K562 (cell line): ENCODE measurements around the gene UBASH3B. TPM values are rescaled to one million over a fixed set of nuclear protein-coding genes. Genes with fewer than 3 reads are reported as not detected.

Source experiments
- KAT2B ChIP-seq: IDR thresholded peaks from one replicate; pipeline ENCODE4 v1.6.1; 2012; ENCODE audit warnings: low read depth, mild to moderate bottlenecking, control low read depth, inconsistent platforms, low read length, moderate library complexity
- MCM3 ChIP-seq: fragments of 450-650 bp; IDR thresholded peaks from 2 replicates; pipeline ENCODE4 v1.6.1; 2016
- polyA plus RNA-seq, 8 experiments: library from polyadenylated mRNA; depleted of rRNA in 4 of 8; stranded (reverse) in 5 of 8; unstranded in 3 of 8; fragments of >200 nt; fragmentation: Nextera tagmentation in 2 of 8; fragmentation: Illumina TruSeq in 1 of 8; extraction: Ambion mirVana in 2 of 8; extraction: Trizol in 1 of 8; gene quantifications; 2 replicates each; pipeline versions ENCODE4 v1.2.1 to v1.2.3, GENCODE V29; 2011 to 2014; ENCODE audit warnings: inconsistent platforms in 1 of 8, missing spikeins in 1 of 8
- total RNA-seq, 7 experiments: library from RNA; depleted of rRNA in 6 of 7; stranded (reverse); fragments of >200 nt in 6 of 7; fragmentation: Illumina TruSeq in 2 of 7; extraction: Trizol in 2 of 7; gene quantifications; 2 replicates each; pipeline versions ENCODE4 v1.2.1 to v1.2.3, GENCODE V29; 2011 to 2021; ENCODE audit warnings: low replicate concordance in 1 of 7
- TF ChIP-seq, protein P1 (sequence below): fragments of 450-650 bp; IDR thresholded peaks from 2 replicates; pipeline ENCODE4 v1.6.1; 2017; ENCODE audit warnings: antibody characterized with exemption, mild to moderate bottlenecking
- TF ChIP-seq, protein P2 (sequence below): fragments of 450-650 bp; IDR thresholded peaks from 2 replicates; pipeline ENCODE4 v1.6.1; 2016; ENCODE audit warnings: mild to moderate bottlenecking

Gene UBASH3B
- total and polyA plus RNA-seq, 9 of the 15 experiments (the other 6 are each of a cell fraction or from before 2014, with no cell fraction given), result 0.01 to 0.31 (median 0.08) TPM; not detected in 2

DNA sequence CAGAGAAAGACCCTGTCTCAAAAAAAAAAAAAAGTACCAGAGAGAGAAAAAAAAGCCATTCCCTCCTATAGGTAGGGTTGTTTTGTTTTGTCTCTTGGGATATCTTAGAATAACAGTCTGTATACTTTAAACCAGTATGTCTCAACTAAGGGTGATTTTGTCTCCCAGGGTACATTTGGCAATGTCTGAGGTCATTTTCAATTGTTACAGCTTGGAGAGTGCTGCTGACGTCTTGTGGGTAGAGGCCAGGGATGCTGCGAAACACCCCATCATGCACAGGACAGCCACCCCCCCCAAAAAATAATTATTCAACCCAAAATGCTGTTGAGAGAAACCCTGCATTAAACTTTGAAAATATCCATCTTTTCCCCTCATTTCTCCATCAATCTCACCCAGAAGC is 126.7 kb downstream of the UBASH3B start (continued):
- TF ChIP-seq, protein P1, sequence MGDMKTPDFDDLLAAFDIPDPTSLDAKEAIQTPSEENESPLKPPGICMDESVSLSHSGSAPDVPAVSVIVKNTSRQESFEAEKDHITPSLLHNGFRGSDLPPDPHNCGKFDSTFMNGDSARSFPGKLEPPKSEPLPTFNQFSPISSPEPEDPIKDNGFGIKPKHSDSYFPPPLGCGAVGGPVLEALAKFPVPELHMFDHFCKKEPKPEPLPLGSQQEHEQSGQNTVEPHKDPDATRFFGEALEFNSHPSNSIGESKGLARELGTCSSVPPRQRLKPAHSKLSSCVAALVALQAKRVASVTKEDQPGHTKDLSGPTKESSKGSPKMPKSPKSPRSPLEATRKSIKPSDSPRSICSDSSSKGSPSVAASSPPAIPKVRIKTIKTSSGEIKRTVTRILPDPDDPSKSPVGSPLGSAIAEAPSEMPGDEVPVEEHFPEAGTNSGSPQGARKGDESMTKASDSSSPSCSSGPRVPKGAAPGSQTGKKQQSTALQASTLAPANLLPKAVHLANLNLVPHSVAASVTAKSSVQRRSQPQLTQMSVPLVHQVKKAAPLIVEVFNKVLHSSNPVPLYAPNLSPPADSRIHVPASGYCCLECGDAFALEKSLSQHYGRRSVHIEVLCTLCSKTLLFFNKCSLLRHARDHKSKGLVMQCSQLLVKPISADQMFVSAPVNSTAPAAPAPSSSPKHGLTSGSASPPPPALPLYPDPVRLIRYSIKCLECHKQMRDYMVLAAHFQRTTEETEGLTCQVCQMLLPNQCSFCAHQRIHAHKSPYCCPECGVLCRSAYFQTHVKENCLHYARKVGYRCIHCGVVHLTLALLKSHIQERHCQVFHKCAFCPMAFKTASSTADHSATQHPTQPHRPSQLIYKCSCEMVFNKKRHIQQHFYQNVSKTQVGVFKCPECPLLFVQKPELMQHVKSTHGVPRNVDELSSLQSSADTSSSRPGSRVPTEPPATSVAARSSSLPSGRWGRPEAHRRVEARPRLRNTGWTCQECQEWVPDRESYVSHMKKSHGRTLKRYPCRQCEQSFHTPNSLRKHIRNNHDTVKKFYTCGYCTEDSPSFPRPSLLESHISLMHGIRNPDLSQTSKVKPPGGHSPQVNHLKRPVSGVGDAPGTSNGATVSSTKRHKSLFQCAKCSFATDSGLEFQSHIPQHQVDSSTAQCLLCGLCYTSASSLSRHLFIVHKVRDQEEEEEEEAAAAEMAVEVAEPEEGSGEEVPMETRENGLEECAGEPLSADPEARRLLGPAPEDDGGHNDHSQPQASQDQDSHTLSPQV, result no peak
- TF ChIP-seq MCM3 (no peak), KAT2B (no peak)
- TF ChIP-seq, protein P2, sequence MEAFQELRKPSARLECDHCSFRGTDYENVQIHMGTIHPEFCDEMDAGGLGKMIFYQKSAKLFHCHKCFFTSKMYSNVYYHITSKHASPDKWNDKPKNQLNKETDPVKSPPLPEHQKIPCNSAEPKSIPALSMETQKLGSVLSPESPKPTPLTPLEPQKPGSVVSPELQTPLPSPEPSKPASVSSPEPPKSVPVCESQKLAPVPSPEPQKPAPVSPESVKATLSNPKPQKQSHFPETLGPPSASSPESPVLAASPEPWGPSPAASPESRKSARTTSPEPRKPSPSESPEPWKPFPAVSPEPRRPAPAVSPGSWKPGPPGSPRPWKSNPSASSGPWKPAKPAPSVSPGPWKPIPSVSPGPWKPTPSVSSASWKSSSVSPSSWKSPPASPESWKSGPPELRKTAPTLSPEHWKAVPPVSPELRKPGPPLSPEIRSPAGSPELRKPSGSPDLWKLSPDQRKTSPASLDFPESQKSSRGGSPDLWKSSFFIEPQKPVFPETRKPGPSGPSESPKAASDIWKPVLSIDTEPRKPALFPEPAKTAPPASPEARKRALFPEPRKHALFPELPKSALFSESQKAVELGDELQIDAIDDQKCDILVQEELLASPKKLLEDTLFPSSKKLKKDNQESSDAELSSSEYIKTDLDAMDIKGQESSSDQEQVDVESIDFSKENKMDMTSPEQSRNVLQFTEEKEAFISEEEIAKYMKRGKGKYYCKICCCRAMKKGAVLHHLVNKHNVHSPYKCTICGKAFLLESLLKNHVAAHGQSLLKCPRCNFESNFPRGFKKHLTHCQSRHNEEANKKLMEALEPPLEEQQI, result no peak
